Activated CD8-positive, alpha-beta T cell treated with anti-CD3 and anti-CD28 coated beads for 36 hours (primary cell): ENCODE data around the gene ABI3. TPM values are rescaled to one million over a fixed set of nuclear protein-coding genes. Genes with fewer than 3 reads are reported as not detected.
A peak's percentile ranks its signal among the peaks of the same experiment; 100 is the strongest.

ENCODE experiments used
- ATAC-seq: fragments of 200-7000 bp; cut with Tn5 transposase; one replicate; pipeline ENCODE4 v1.10.0; 2021; ENCODE audit warnings: mild to moderate bottlenecking, moderate library complexity
- CTCF ChIA-PET: fragments of 350-600 bp; sonication (Branson Sonifier 250); formaldehyde crosslinking; loops from one replicate; lab custom pipeline; 2021; ENCODE audit warnings: antibody characterized with exemption; lab: Charles Lee
- POLR2A ChIA-PET: fragments of 350-600 bp; sonication (Branson Sonifier 250); formaldehyde crosslinking; loops from one replicate; lab custom pipeline; 2021; ENCODE audit warnings: antibody characterized with exemption; lab: Charles Lee
- DNase-seq: peaks from one replicate; pipeline ENCODE4 v3.0.0-alpha.2; 2020
- H3K27ac Mint-ChIP-seq: one replicate; pipeline ENCODE4 v1.8.0; 2021; ENCODE audit warnings: mild to moderate bottlenecking, mixed read lengths
- H3K27me3 Mint-ChIP-seq: one replicate; pipeline ENCODE4 v1.8.0; 2021; ENCODE audit warnings: mixed read lengths
- H3K36me3 Mint-ChIP-seq: one replicate; pipeline ENCODE4 v1.8.0; 2021; ENCODE audit warnings: low read depth, mixed read lengths
- H3K4me1 Mint-ChIP-seq: one replicate; pipeline ENCODE4 v1.8.0; 2021; ENCODE audit warnings: low read depth, mixed read lengths
- H3K4me3 Mint-ChIP-seq: one replicate; pipeline ENCODE4 v1.8.0; 2021; ENCODE audit warnings: mild to moderate bottlenecking, moderate library complexity, mixed read lengths
- H3K9me3 Mint-ChIP-seq: one replicate; pipeline ENCODE4 v1.8.0; 2021; ENCODE audit warnings: mixed read lengths
- CTCF ChIP-seq: fragments of 200-600 bp; IDR thresholded peaks from one replicate; pipeline ENCODE4 v1.8.0; 2022; ENCODE audit warnings: antibody characterized with exemption, mild to moderate bottlenecking
- intact Hi-C: fragments of 100-400 bp; cut with micrococcal nuclease; formaldehyde crosslinking; loops from one replicate; pipeline ENCODE4 v1.10.0; 2022
- total RNA-seq, 2 experiments: library from RNA; stranded (reverse); gene quantifications; one replicate each; pipeline ENCODE4 v1.2.3, GENCODE V29; 2021

The ABI3 gene
- total RNA-seq, 2 experiments from 2014 or later, result 39.3 to 45.1 TPM

- Mint-ChIP-seq H3K36me3 (peaks cover 58% of the 10 kb centered on the region), H3K27ac (peak overlapping the region; percentile 91), H3K9me3 (no peaks in the 10 kb centered on the region), H3K27me3 (no peaks in the 10 kb centered on the region), H3K4me1 (peaks cover 77% of the 10 kb centered on the region), H3K4me3 (peak overlapping the region; percentile 79)
- TF ChIP-seq CTCF, result no peak
- DNase-seq, result no peak
- intact Hi-C loops, result no loop called here
- ATAC-seq, result no peak
- ChIA-PET POLR2A (interaction anchor here (2.1 to 5.8 kb wide), 3 partner anchors 10 to 21 kb away, joined by 7 to 52 read pairs (median 8); no protein-coding TSS in a partner anchor), CTCF (interaction anchor here (0.9 to 8.9 kb wide), 8 partner anchors 8 to 41 kb away, joined by 3 to 58 read pairs (median 9); partner anchors contain the start of gene PHOSPHO1)
Observed at GRCh38 chr17:49213847-49214246, 3.3 kb downstream of the ABI3 start.

- peaks cover 66% of the 10 kb centered on the region for H3K36me3 Mint-ChIP-seq
- peaks cover 77% of the 10 kb centered on the region for H3K4me1 Mint-ChIP-seq
- POLR2A ChIA-PET, result interaction anchor here (0.6 to 5.8 kb wide), 10 partner anchors 10 to 36 kb away, joined by 3 to 52 read pairs (median 6); no protein-coding TSS in a partner anchor
- H3K27ac Mint-ChIP-seq, result peak overlapping the region; percentile 91
- peak; percentile 80 for DNase-seq
- TF ChIP-seq CTCF, result no peak
- H3K4me3 Mint-ChIP-seq, result peak overlapping the region; percentile 79
- H3K27me3 Mint-ChIP-seq, result no peaks in the 10 kb centered on the region
- intact Hi-C loops, result no loop called here
- no peak for ATAC-seq
- no peaks in the 10 kb centered on the region for H3K9me3 Mint-ChIP-seq
- CTCF ChIA-PET, result interaction anchor here (0.9 to 8.9 kb wide), 5 partner anchors 9 to 35 kb away, joined by 3 to 58 read pairs (median 9); partner anchors contain the start of gene PHOSPHO1
Observed at GRCh38 chr17:49214676-49215360, 4.3 kb downstream of the ABI3 start.

- Mint-ChIP-seq H3K9me3 (no peaks in the 10 kb centered on the region), H3K27ac (peak overlapping the region; percentile 89), H3K4me1 (peaks cover 75% of the 10 kb centered on the region), H3K4me3 (peak overlapping the region; percentile 45), H3K36me3 (peaks cover 68% of the 10 kb centered on the region), H3K27me3 (no peaks in the 10 kb centered on the region)
- no peak for TF ChIP-seq CTCF
- ChIA-PET CTCF (interaction anchor here (1.0 kb wide), 1 partner anchor 11 kb away, joined by 3 read pairs; no protein-coding TSS in a partner anchor), POLR2A (interaction anchor here (0.7 to 5.8 kb wide), 6 partner anchors 8 to 24 kb away, joined by 3 to 52 read pairs (median 6); no protein-coding TSS in a partner anchor)
- ATAC-seq, result no peak
- intact Hi-C loops, result no loop called here
- DNase-seq, result no peak
Observed at GRCh38 chr17:49216482-49216881, 6.0 kb downstream of the ABI3 start.

- H3K36me3 Mint-ChIP-seq, result peaks cover 71% of the 10 kb centered on the region
Observed at GRCh38 chr17:49216953-49217650, 6.6 kb downstream of the ABI3 start.

More at GRCh38 chr17:49216953-49217650, 6.6 kb downstream of the ABI3 start:
- H3K4me1 Mint-ChIP-seq, result peaks cover 76% of the 10 kb centered on the region
- DNase-seq, result no peak
- H3K4me3 Mint-ChIP-seq, result peak overlapping the region; percentile 45
- ATAC-seq, result no peak
- H3K27me3 Mint-ChIP-seq, result no peaks in the 10 kb centered on the region
- no peak for TF ChIP-seq CTCF
- CTCF ChIA-PET, result interaction anchor here (0.9 to 1.0 kb wide), 3 partner anchors 11 to 74 kb away, joined by 3 read pairs; no protein-coding TSS in a partner anchor
- no peaks in the 10 kb centered on the region for H3K9me3 Mint-ChIP-seq
- intact Hi-C loops, result no loop called here
- POLR2A ChIA-PET, result interaction anchor here (0.7 to 5.8 kb wide), 8 partner anchors 8 to 25 kb away, joined by 3 to 52 read pairs (median 8); no protein-coding TSS in a partner anchor
- peak overlapping the region; percentile 83 for H3K27ac Mint-ChIP-seq
